Measurements from ENCODE around the gene CBX8. TPM values are rescaled to one million over a fixed set of nuclear protein-coding genes. Genes with fewer than 3 reads are reported as not detected.
A peak's percentile ranks its signal among the peaks of the same experiment; 100 is the strongest.

Gene CBX8
- total and polyA plus RNA-seq, 2 donors (not counting 3 experiments of a cell fraction or from before 2014, with no cell fraction given), result 0.69 to 3.1 TPM

- H3K79me2 ChIP-seq (ENCODE audit: control insufficient read depth, insufficient read depth, low read length), result no peaks in the 10 kb centered on the region
- CTCF ChIA-PET, result interaction anchor here (0.6 to 6.1 kb wide), 10 partner anchors 16 to 72 kb away, joined by 3 to 59 read pairs (median 4); partner anchors contain the start of gene CBX4
- H3K4me1 ChIP-seq (ENCODE audit: control insufficient read depth, extremely low read depth, insufficient read depth, low read length), result peaks cover 8% of the 10 kb centered on the region
- dilution Hi-C loops (cut with MboI; ENCODE audit: extremely low pct_ligation_motif_present, low sequenced_read_pairs) (no loop called here), intact Hi-C loops (cut with micrococcal nuclease) (no loop called here)
- no peak for TF ChIP-seq CTCF (IDR thresholded peaks at IDR 0.05; ENCODE audit: extremely low read depth in 1 of 2, insufficient read depth in 1 of 2, low read depth in 1 of 2, low read length in 2 of 2)
- no peak for TF ChIP-seq MYC (IDR thresholded peaks at IDR 0.05; ENCODE audit: low read depth, low read length)
- TF ChIP-seq POLR2AphosphoS5 (IDR thresholded peaks at IDR 0.05; ENCODE audit: insufficient read depth, low read depth, low read length), result no peak
- TF ChIP-seq EZH2 (IDR thresholded peaks at IDR 0.05; ENCODE audit: borderline replicate concordance, low read depth, low read length, severe bottlenecking), result no peak
- no peak for TF ChIP-seq JUN (IDR thresholded peaks at IDR 0.05; ENCODE audit: borderline replicate concordance, insufficient read depth, insufficient read length, low read depth)
- no peak for TF ChIP-seq GATA2 (IDR thresholded peaks at IDR 0.05; ENCODE audit: insufficient read depth, insufficient read length, low read depth, low read length)
- TF ChIP-seq FOS (IDR thresholded peaks at IDR 0.05; ENCODE audit: borderline replicate concordance, insufficient read depth, low read length), result no peak
- TF ChIP-seq MAX (IDR thresholded peaks at IDR 0.05; ENCODE audit: insufficient read depth, insufficient read length), result no peak
- TF ChIP-seq POLR2A (IDR thresholded peaks at IDR 0.05; ENCODE audit: low read depth, low read length), result no peak
- no peak overlapping the region for H3K4me3 ChIP-seq (replicated peaks in 1 of 3; ENCODE audit: insufficient read depth in 1 of 3, low read depth in 1 of 3, low read length in 3 of 3)
- no peaks in the 10 kb centered on the region for H3K9me1 ChIP-seq (replicated peaks; ENCODE audit: control insufficient read depth, extremely low read depth, insufficient read depth, low read length)
- DNase-seq (ENCODE audit: low read depth, low spot score) (no peak), FAIRE-seq (no peak)
- peak overlapping the region; percentile 27 for H2AFZ ChIP-seq (ENCODE audit: low read depth, low read length)
- BruUV-seq (replicated peaks), result no TSS peak
- no peaks in the 10 kb centered on the region for H3K9me3 ChIP-seq (replicated peaks; ENCODE audit: control insufficient read depth, insufficient read depth, low read length)
- no peak overlapping the region for H3K27ac ChIP-seq (ENCODE audit: insufficient read depth, low read depth, low read length)
- no peak overlapping the region for H3K9ac ChIP-seq (replicated peaks; ENCODE audit: extremely low read depth, insufficient read depth, low read length)
- peak overlapping the region; percentile 21 for H3K4me2 ChIP-seq (ENCODE audit: insufficient read depth, low read length)
- POLR2A ChIA-PET, result interaction anchor here (0.5 to 1.6 kb wide), 2 partner anchors 25 to 68 kb away, joined by 5 to 6 read pairs; partner anchors contain the start of gene CBX4
- no peaks in the 10 kb centered on the region for H4K20me1 ChIP-seq (replicated peaks; ENCODE audit: control insufficient read depth, extremely low read depth, insufficient read depth, low read length)
- H3K36me3 ChIP-seq (ENCODE audit: control insufficient read depth in 2 of 2, extremely low read depth in 1 of 2, insufficient read depth in 2 of 2, low read length in 2 of 2), result no peaks in the 10 kb centered on the region
- H3K27me3 ChIP-seq (ENCODE audit: control insufficient read depth in 2 of 2, insufficient read depth in 2 of 2, low read length in 2 of 2), result peaks cover 58 to 80% of the 10 kb centered on the region in 2 experiments
Measured at GRCh38 chr17:79814127-79814973, 17.5 kb upstream of the CBX8 start.
